Choroid plexus epithelial cell (primary cell): Measurements from ENCODE around the gene RNF144A.

Experiments used
- DNase-seq: peaks from one replicate; pipeline ENCODE4 v3.0.0-alpha.2; 2010; ENCODE audit warnings: low read depth
- H3K4me3 ChIP-seq: 2 replicates; pipeline ENCODE4 v1.5.1; 2011; ENCODE audit warnings: low read depth, mild to moderate bottlenecking, control low read depth, low read length, moderate library complexity
- TF ChIP-seq, protein P1 (sequence below): conservative IDR thresholded peaks from 2 replicates; pipeline ENCODE4 v1.5.1; 2011; ENCODE audit warnings: low read depth, mild to moderate bottlenecking, control low read depth, inconsistent platforms, low read length, moderate library complexity

RNF144A gene

DNA sequence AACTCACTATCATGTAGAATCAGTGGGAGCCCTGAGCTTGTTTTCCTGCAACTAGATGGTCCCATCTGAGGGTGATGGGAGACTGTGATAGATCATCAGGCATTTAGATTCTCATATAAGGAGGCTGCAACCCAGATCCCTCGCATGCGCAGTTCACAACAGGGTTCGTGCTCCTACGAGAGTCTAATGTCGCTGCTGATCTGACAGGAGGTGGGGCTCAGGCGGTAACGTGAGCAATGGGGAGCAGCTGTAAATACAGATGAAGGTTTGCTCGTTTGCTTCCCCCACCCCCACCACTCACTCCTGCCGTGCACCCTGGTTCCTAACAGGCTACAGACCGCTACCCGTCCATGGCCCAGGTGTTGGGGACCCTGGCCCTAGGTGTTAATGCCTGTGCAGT lies 113.6 kb downstream of the RNF144A start:
- no peak for DNase-seq
- TF ChIP-seq, protein P1, sequence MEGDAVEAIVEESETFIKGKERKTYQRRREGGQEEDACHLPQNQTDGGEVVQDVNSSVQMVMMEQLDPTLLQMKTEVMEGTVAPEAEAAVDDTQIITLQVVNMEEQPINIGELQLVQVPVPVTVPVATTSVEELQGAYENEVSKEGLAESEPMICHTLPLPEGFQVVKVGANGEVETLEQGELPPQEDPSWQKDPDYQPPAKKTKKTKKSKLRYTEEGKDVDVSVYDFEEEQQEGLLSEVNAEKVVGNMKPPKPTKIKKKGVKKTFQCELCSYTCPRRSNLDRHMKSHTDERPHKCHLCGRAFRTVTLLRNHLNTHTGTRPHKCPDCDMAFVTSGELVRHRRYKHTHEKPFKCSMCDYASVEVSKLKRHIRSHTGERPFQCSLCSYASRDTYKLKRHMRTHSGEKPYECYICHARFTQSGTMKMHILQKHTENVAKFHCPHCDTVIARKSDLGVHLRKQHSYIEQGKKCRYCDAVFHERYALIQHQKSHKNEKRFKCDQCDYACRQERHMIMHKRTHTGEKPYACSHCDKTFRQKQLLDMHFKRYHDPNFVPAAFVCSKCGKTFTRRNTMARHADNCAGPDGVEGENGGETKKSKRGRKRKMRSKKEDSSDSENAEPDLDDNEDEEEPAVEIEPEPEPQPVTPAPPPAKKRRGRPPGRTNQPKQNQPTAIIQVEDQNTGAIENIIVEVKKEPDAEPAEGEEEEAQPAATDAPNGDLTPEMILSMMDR: no peak
- no peak overlapping the region for H3K4me3 ChIP-seq

DNA sequence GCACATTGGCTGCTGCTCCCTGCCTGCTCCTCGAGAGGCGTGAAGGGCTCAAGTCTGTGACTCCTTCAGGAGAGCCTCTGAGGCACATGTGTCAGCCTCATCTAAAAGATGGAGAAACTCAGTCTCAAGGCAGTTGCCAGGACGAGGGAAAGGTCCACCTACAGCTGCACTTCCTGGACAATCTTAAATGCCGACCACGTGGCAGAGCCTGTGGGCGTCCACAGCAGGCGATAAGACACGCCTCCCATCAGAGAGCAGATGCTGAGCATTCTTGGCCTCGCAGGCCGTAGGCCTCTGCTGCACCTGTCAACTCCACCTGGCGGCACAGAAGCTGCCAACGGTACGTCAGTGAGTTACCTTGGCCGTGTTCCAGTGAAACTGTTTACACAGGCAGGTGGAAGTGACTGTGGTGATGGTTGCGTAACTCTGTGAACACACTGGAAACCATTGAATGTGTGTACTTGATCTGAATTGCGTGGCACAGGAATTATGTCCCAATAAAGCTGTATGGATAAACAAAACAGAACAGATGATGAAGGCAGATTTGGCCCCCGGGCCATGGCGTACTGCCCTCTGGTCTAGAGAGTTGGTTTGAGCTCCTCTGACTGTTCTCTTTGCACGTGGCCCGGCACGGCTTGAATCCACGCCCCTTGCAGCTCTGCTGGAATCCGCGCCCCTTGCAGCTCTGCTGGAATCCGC lies 114.5 kb downstream of the RNF144A start:
- no peak overlapping the region for H3K4me3 ChIP-seq
- TF ChIP-seq, protein P1: no peak
- DNase-seq: peak; percentile 92

DNA sequence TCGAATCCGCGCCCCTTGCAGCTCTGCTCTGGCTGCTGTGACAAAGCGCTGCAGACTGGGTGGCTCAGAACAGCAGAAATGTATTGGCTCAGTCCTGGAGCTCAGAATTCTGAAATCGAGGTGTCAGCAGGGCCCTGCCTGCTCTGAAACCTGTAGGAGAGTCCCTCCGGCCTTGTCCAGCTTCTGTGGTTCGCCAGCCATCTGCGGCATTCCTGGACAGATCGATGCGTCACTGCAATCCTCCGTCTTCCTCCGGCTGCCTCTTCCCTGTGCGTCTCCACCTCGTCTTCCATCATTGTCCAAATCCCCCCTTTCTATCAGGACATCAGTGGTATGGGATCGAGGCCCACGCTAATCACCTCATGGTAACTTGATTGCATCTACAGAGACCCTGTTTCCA lies 115.2 kb downstream of the RNF144A start:
- H3K4me3 ChIP-seq: no peak overlapping the region
- TF ChIP-seq, protein P1: no peak
- no peak for DNase-seq

DNA sequence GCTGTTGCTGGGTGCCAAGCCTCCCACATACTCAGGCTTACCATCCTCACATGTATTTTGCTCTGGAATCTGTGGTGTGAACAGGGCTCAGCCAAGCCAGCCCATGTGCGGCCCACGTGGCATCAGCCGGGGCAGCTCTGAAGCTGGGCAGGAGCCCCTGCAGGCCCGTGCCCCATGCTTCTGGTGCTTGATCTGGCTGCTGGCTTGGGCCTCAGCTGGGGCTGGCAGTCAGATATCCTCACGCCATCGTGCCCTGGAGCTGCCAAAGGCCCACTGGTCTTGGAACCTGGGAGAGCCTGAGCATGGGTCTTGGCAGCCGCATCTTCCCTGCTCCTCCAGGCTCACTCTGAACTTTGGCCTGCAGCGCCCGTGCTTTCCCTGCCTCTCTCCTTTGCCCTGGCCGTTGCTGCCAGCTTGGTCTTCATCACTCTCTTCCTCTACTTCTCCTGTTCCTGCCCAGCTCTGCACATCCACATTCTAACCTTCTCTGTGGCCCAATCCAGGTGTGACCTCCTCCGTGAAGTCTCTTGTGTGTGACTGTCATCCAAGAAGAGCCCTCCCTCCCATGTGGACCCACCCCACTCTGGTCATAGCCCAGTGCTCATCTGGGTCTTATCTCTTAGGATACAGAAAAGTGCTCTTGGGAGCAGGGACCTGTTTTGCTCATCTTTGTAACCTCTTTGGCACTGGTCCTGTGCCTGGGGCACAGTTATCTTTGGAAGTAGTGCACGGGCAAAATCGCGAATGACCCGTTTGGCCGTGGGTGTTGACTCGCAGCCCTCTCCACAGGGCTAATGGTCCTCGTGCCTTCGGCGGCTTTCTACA lies 116.1 kb downstream of the RNF144A start:
- no peak overlapping the region for H3K4me3 ChIP-seq
- TF ChIP-seq, protein P1: no peak
- DNase-seq: no peak

DNA sequence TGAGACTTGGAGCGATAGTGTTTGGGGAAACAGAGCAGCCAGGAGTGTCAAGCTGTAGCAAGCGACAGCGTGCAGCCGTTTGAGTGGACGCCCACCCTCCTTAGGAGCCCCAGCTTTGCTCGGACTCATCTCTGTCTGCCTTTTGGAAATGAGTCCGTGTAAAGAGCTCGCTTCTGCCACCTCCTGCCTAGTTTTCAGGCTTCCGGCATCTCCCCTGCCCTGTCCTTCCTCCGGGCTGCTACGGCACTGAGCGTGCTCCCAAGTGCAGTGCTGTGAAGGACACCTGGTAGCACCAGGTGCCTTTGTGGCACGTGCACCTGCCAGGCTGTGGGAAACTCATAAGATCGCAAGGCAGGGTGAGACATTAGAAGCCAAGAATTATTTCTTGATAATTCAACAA lies 117.1 kb downstream of the RNF144A start:
- TF ChIP-seq, protein P1: peak; percentile 47
- DNase-seq: peak; percentile 43
- no peak overlapping the region for H3K4me3 ChIP-seq

DNA sequence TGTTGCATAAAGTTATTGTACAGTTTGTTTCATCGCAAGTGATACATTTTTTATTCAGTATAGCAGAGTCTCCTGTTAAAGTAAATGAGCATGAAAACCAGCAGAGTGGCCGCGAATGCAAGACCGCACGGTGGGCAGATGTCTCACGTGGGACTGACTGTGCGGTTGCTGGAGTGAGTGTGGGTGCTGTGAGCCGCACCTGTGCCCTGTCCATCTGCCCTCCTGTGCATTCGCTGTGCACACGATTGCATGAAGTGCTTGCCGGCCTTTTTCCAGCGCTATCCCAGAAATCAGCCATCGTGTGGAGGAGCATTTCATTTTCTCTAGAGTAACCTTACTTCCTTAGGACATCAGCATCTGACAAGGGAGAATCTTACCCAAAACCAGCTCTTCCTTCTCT lies 118.7 kb downstream of the RNF144A start:
- TF ChIP-seq, protein P1: no peak
- DNase-seq: no peak

More for the DNA sequence above, 118.7 kb downstream of the RNF144A start:
- no peak overlapping the region for H3K4me3 ChIP-seq
